Skeletal muscle tissue (tissue), 4 donors: Measurements from ENCODE around the gene NANS. TPM values are rescaled to one million over a fixed set of nuclear protein-coding genes. Genes with fewer than 3 reads are reported as not detected.
"Not testable (repeated sequence)": the region's sequence is repeated elsewhere in the genome, so short reads cannot be mapped to it uniquely, and the experiment has no call there.

Source experiments
- H3K27ac ChIP-seq: one replicate; pipeline ENCODE4 v1.7.0; 2013; ENCODE audit warnings: mild to moderate bottlenecking, low read depth, low read length, inconsistent platforms
- H3K27me3 ChIP-seq, 3 donors: one replicate each; pipeline ENCODE4 v1.7.0; 2013; ENCODE audit warnings: low read length in 3 of 3; ENCODE audit not compliant: control insufficient read depth in 3 of 3, insufficient read depth in 3 of 3
- H3K36me3 ChIP-seq, 3 donors: one replicate each; pipeline ENCODE4 v1.7.0; 2013; ENCODE audit warnings: low read length in 3 of 3; ENCODE audit not compliant: control insufficient read depth in 3 of 3, insufficient read depth in 3 of 3
- H3K4me1 ChIP-seq, 3 donors: one replicate each; pipeline ENCODE4 v1.7.0; 2013; ENCODE audit warnings: low read length in 3 of 3, mild to moderate bottlenecking in 3 of 3; ENCODE audit not compliant: control insufficient read depth in 3 of 3, insufficient read depth in 3 of 3
- H3K4me3 ChIP-seq, 3 donors: one replicate each; pipeline ENCODE4 v1.7.0; 2013; ENCODE audit warnings: low read length in 3 of 3
- H3K9ac ChIP-seq, 3 donors: one replicate each; pipeline ENCODE4 v1.7.0; 2013; ENCODE audit warnings: low read length in 3 of 3, mild to moderate bottlenecking in 3 of 3, moderate library complexity in 2 of 3, low read depth in 1 of 3
- H3K9me3 ChIP-seq, 3 donors: one replicate each; pipeline ENCODE4 v1.7.0; 2013; ENCODE audit warnings: low read length in 3 of 3; ENCODE audit not compliant: control insufficient read depth in 3 of 3
- total RNA-seq: library from RNA; depleted of rRNA; stranded (reverse); fragments of >200 nt; gene quantifications from one replicate; pipeline ENCODE4 v1.2.3, GENCODE V29; 2014
- donor health status: Osteomylitis.

Gene NANS
- total RNA-seq, 1 donor from 2014 or later = 32.4 TPM

GRCh38 chr9:98104445-98104881 lies 47.9 kb downstream of the NANS start:
- peaks cover 0 to 4% (median 0%) of the 10 kb centered on the region in 3 donors for H3K4me1 ChIP-seq

GRCh38 chr9:98105006-98105405 lies 48.5 kb downstream of the NANS start:
- no peaks in the 10 kb centered on the region for H3K36me3 ChIP-seq
- H3K27me3 ChIP-seq = no peaks in the 10 kb centered on the region
- H3K4me1 ChIP-seq = peaks cover 0 to 4% (median 0%) of the 10 kb centered on the region in 3 donors
- H3K4me3 ChIP-seq = no peak overlapping the region
- H3K27ac ChIP-seq = peak overlapping the region; percentile 17
- H3K9me3 ChIP-seq = peaks cover 0 to 2% (median 0%) of the 10 kb centered on the region in 3 donors
- H3K9ac ChIP-seq = no peak overlapping the region

More at GRCh38 chr9:98104445-98104881, 47.9 kb downstream of the NANS start:
- H3K9ac ChIP-seq = no peak overlapping the region
- no peaks in the 10 kb centered on the region for H3K36me3 ChIP-seq
- no peak overlapping the region for H3K4me3 ChIP-seq
- H3K27me3 ChIP-seq = peaks cover 0 to 4% (median 0%) of the 10 kb centered on the region in 3 donors
- peaks cover 0 to 2% (median 0%) of the 10 kb centered on the region in 3 donors for H3K9me3 ChIP-seq
- peak overlapping the region; percentile 17 for H3K27ac ChIP-seq

GRCh38 chr9:98107926-98108325 lies 51.4 kb downstream of the NANS start:
- Histone ChIP-seq H3K4me1 (peaks cover 0 to 4% (median 0%) of the 10 kb centered on the region in 3 donors), H3K9me3 (peaks cover 0 to 2% (median 0%) of the 10 kb centered on the region in 3 donors), H3K4me3 (no peak overlapping the region), H3K36me3 (no peaks in the 10 kb centered on the region), H3K27me3 (no peaks in the 10 kb centered on the region), H3K9ac (no peak overlapping the region), H3K27ac (no peak overlapping the region)

- Histone ChIP-seq H3K27ac (no peak overlapping the region), H3K9me3 (peaks cover 0 to 2% (median 0%) of the 10 kb centered on the region in 3 donors), H3K9ac (no peak overlapping the region), H3K4me3 (no peak overlapping the region), H3K4me1 (peaks cover 0 to 4% (median 0%) of the 10 kb centered on the region in 3 donors), H3K36me3 (no peaks in the 10 kb centered on the region), H3K27me3 (no peaks in the 10 kb centered on the region)
These were observed 52.0 kb downstream of the NANS start for GRCh38 chr9:98108531-98109031.

DNA sequence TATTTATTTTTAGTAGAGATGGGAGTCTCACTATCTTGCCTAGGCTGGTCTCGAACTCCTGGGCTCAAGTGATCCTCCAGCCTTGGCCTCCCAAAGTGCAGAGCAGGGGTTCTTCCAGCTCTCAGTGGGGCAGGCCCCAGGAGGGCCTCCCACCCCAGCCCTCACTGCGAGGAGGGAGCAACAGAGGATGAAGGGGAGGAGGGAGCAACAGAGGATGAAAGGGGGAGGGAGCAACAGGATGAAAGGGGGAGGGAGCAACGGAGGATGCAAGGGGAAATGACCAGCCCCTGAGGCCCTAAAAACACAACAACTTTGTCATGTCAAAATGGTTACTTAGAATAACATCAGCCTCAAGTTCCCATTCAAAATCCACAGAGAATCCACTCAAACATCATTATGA lies 52.5 kb downstream of the NANS start:
- no peak overlapping the region for H3K9ac ChIP-seq
- peaks cover 0 to 4% (median 0%) of the 10 kb centered on the region in 3 donors for H3K4me1 ChIP-seq
- H3K27ac ChIP-seq = no peak overlapping the region
- H3K27me3 ChIP-seq = no peaks in the 10 kb centered on the region
- H3K9me3 ChIP-seq = peaks cover 0 to 2% (median 0%) of the 10 kb centered on the region in 3 donors
- H3K36me3 ChIP-seq = no peaks in the 10 kb centered on the region
- H3K4me3 ChIP-seq = no peak overlapping the region

DNA sequence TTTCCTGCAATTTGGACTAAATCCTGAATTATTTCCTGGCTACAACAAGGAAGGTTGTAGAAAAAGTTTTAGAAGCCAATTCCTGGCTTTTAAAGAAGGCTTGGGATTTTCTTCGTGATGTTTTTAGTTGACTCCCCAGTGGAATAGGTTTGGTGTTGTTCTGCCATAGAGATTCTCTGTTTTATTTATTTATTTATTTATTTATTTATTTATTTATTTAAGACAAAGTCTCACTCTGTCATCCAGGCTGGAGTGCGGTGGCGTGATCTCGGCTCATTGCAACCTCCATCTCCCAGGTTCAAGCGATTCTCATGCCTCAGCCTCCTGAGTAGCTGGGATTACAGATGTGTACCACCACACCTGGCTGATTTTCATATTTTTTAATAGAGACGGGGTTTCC lies 60.6 kb downstream of the NANS start:
- H3K4me1 ChIP-seq = peaks cover 4 to 14% (median 9%) of the 10 kb centered on the region in 3 donors
- not testable (repeated sequence) for H3K9me3 ChIP-seq, H3K27ac ChIP-seq, H3K4me3 ChIP-seq, H3K36me3 ChIP-seq, H3K9ac ChIP-seq
- H3K27me3 ChIP-seq = peaks cover 0 to 20% (median 9%) of the 10 kb centered on the region in 3 donors

- no peaks in the 10 kb centered on the region for H3K9me3 ChIP-seq
- H3K27ac ChIP-seq = peak overlapping the region; percentile 9
- no peaks in the 10 kb centered on the region for H3K36me3 ChIP-seq
- no peak overlapping the region for H3K9ac ChIP-seq
- H3K4me3 ChIP-seq = peak overlapping the region; percentile 69 to 74 (median 71)
- H3K27me3 ChIP-seq = peaks cover 0 to 23% (median 9%) of the 10 kb centered on the region in 3 donors
- H3K4me1 ChIP-seq = peaks cover 4 to 14% (median 9%) of the 10 kb centered on the region in 3 donors
These were observed 61.6 kb downstream of the NANS start for GRCh38 chr9:98117984-98118639.

- no peaks in the 10 kb centered on the region for H3K9me3 ChIP-seq
- H3K27me3 ChIP-seq = peaks cover 0 to 23% (median 9%) of the 10 kb centered on the region in 3 donors
- H3K4me1 ChIP-seq = peaks cover 4 to 14% (median 9%) of the 10 kb centered on the region in 3 donors
- peak within 1 kb of the TSS; percentile 9 for H3K27ac ChIP-seq
- peak within 1 kb of the TSS; percentile 69 to 74 (median 71) for H3K4me3 ChIP-seq
- H3K9ac ChIP-seq = peak within 1 kb of the TSS; percentile 40 to 50 (median 43)
- no peaks in the 10 kb centered on the region for H3K36me3 ChIP-seq
These were observed 62.4 kb downstream of the NANS start, which contains the start of gene TRIM14 for GRCh38 chr9:98118640-98119601. Gene TRIM14 (minus strand): TSS chr9:98119222. CDS start chr9:98119188, 34 bp downstream.

DNA sequence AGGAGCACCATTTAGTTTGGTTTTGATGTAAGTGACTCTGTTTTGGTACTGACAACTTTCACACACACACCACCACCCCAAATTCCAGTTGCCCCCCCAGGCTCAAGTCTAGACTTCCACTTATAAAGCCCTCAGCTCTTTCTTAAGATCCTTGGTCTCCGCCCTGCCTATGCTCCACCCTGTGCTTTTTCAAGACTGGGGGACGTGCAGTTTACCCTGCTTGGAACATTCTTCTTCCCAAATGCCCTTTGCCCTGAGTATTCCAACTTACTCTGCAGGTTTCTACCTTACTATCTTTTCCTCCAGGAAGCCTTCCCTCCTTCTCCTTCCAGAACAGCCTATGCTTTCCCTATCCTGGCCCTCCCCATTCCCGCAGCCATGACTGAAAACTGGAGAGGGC lies 63.9 kb downstream of the NANS start:
- Histone ChIP-seq H3K36me3 (no peaks in the 10 kb centered on the region), H3K4me1 (peaks cover 4 to 14% (median 9%) of the 10 kb centered on the region in 3 donors), H3K27me3 (peaks cover 0 to 23% (median 9%) of the 10 kb centered on the region in 3 donors), H3K9ac (no peak overlapping the region), H3K27ac (no peak overlapping the region), H3K4me3 (no peak overlapping the region), H3K9me3 (no peaks in the 10 kb centered on the region)
